Spleen (tissue), 7 donors: ENCODE data around the gene USP5.

Experiments used
- POLR2A ChIP-seq, 3 donors: fragments of 450-650 bp; IDR thresholded peaks; one replicate each; pipeline ENCODE4 v1.5.1; 2017; ENCODE audit warnings: antibody characterized with exemption in 3 of 3, mild to moderate bottlenecking in 1 of 3
- POLR2AphosphoS5 ChIP-seq, 3 donors: sonication (generic); formaldehyde crosslinking; IDR thresholded peaks; one replicate each; pipeline ENCODE4 v1.5.1; 2017; ENCODE audit warnings: antibody characterized with exemption in 3 of 3
- TF ChIP-seq, protein P1 (sequence below), 11 experiments: fragments of 200-600 bp in 7 of 11; fragments of 450-650 bp in 4 of 11; sonication (generic) in 4 of 11; IDR thresholded peaks in 8 of 11; conservative IDR thresholded peaks in 3 of 11; 1 replicate in 7 of 11; 2 replicates in 4 of 11; pipeline versions ENCODE4 v1.4.0 to v1.8.0; 2016 to 2021; ENCODE audit warnings: antibody characterized with exemption in 11 of 11, inconsistent platforms in 4 of 11, mild to moderate bottlenecking in 1 of 11
- donor health status: DM: no; HTN: no; CAD: no; lungs with moderate emphysema.
- donor health status: DM: no; HTN: no; CAD: no.
- donor health status: DM: no; HTN: no; CAD: no.

DNA sequence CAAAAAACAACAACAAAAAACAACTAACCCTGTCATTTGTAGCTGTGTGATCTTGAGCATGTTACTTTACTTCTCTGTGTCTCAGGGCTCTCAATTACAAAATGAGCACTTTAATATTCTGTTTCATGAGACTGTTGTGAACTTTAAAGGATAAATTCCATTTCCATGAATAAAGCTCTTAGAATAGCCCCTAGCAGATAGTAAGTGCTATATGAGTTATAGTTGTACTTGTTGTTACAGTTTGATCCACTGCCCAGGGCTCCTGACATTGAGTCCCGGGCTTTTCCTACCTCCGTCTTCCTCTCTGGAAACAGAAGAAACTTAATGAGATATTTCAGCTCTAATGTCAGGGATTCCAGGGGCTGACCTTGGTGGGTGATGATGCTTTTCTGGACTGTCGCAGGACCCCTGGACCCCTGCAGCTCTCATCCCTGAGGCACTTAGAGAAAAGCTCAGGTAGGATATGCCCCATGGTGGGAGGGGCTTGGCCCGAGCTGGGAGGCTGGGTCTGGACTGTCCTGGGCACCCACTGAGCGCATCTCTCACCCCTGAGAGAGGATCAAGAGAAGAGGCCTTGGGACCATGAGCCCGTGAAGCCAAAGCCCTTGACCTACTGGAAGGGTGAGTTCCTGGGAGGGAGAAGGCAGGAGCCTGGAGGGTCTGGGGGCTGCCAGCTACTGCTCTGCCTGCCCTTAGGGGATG lies 18.6 kb upstream of the USP5 start:
- TF ChIP-seq, protein P1, sequence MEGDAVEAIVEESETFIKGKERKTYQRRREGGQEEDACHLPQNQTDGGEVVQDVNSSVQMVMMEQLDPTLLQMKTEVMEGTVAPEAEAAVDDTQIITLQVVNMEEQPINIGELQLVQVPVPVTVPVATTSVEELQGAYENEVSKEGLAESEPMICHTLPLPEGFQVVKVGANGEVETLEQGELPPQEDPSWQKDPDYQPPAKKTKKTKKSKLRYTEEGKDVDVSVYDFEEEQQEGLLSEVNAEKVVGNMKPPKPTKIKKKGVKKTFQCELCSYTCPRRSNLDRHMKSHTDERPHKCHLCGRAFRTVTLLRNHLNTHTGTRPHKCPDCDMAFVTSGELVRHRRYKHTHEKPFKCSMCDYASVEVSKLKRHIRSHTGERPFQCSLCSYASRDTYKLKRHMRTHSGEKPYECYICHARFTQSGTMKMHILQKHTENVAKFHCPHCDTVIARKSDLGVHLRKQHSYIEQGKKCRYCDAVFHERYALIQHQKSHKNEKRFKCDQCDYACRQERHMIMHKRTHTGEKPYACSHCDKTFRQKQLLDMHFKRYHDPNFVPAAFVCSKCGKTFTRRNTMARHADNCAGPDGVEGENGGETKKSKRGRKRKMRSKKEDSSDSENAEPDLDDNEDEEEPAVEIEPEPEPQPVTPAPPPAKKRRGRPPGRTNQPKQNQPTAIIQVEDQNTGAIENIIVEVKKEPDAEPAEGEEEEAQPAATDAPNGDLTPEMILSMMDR (IDR thresholded peaks at IDR 0.05 in 8 of 11, conservative IDR thresholded peaks at IDR 0.05 in 3 of 11): no peak
- TF ChIP-seq POLR2AphosphoS5 (IDR thresholded peaks at IDR 0.05): no peak
- TF ChIP-seq POLR2A (IDR thresholded peaks at IDR 0.05): no peak
